T-helper 1 cell treated with Interleukin-12 subunit alpha and Interleukin-12 subunit beta and Interleukin-4 antibody, amounts not matched to agents 30 ng/mL and 1 ng/mL, for 36 hours (primary cell): ENCODE data around the gene UVSSA. TPM values are rescaled to one million over a fixed set of nuclear protein-coding genes. Genes with fewer than 3 reads are reported as not detected.

Experiments used
- intact Hi-C: fragments of 100-400 bp; cut with micrococcal nuclease; formaldehyde crosslinking; loops from one replicate; pipeline ENCODE4 v1.15.1; 2024
- total RNA-seq: library from RNA; stranded (reverse); gene quantifications from 2 replicates; pipeline ENCODE4 v1.2.3, GENCODE V29; 2022

UVSSA gene
- total RNA-seq: 23.3 and 25.4 TPM in 2 replicates

GRCh38 chr4:1346781-1347409 lies at the start of gene UVSSA:
UVSSA (plus strand) TSS chr4:1347208; CDS start chr4:1348092, 884 bp downstream.
- intact Hi-C loops: loop anchor here (1.0 to 5.0 kb wide), 18 partner anchors 17 to 672 kb away; partner anchors contain the start of genes ATP5ME, CTBP1, GAK and LETM1

- intact Hi-C loops: no loop called here
These were observed 49.3 kb upstream of the UVSSA start for GRCh38 chr4:1297456-1298325.

GRCh38 chr4:1298461-1298860 lies 48.5 kb upstream of the UVSSA start:
- intact Hi-C loops: no loop called here

- intact Hi-C loops: no loop called here
These were observed 47.6 kb upstream of the UVSSA start for GRCh38 chr4:1299301-1299860.

- intact Hi-C loops: no loop called here
These were observed 46.2 kb upstream of the UVSSA start for GRCh38 chr4:1300466-1301455.

- intact Hi-C loops: no loop called here
These were observed 44.8 kb upstream of the UVSSA start for GRCh38 chr4:1302159-1302558.

GRCh38 chr4:1305261-1305711 lies 41.7 kb upstream of the UVSSA start:
- intact Hi-C loops: no loop called here

GRCh38 chr4:1305781-1306455 lies 41.1 kb upstream of the UVSSA start:
- intact Hi-C loops: no loop called here

- intact Hi-C loops: no loop called here
These were observed 38.9 kb upstream of the UVSSA start for GRCh38 chr4:1307951-1308735.

- intact Hi-C loops: loop anchor here (1.0 to 2.0 kb wide), 3 partner anchors 20 to 38 kb away; partner anchors contain the start of genes MAEA and UVSSA
These were observed 37.6 kb upstream of the UVSSA start for GRCh38 chr4:1309261-1310010.

- intact Hi-C loops: loop anchor here (2.0 kb wide), 1 partner anchor 21 kb away; no protein-coding TSS in a partner anchor
These were observed 36.8 kb upstream of the UVSSA start for GRCh38 chr4:1310031-1310795.

- intact Hi-C loops: loop anchor here (2.0 kb wide), 1 partner anchor 20 kb away; no protein-coding TSS in a partner anchor
These were observed 36.0 kb upstream of the UVSSA start for GRCh38 chr4:1310796-1311631.

GRCh38 chr4:1312821-1313640 lies 34.0 kb upstream of the UVSSA start:
- intact Hi-C loops: no loop called here

GRCh38 chr4:1315306-1315705 lies 31.7 kb upstream of the UVSSA start:
- intact Hi-C loops: no loop called here

- intact Hi-C loops: no loop called here
These were observed 31.0 kb upstream of the UVSSA start for GRCh38 chr4:1315836-1316536.
